ENCODE data around the gene ZDHHC21. TPM values are rescaled to one million over a fixed set of nuclear protein-coding genes. Genes with fewer than 3 reads are reported as not detected.

The ZDHHC21 gene
- polyA plus RNA-seq, 5 donors = 12.8 to 33.7 (median 23.7) TPM

- DNase-seq = peak; percentile 34 to 36
Observed at GRCh38 chr9:14616188-14616982, 76.8 kb downstream of the ZDHHC21 start.

GRCh38 chr9:14608540-14608939, 84.7 kb downstream of the ZDHHC21 start:
- DNase-seq = no peak

DNA sequence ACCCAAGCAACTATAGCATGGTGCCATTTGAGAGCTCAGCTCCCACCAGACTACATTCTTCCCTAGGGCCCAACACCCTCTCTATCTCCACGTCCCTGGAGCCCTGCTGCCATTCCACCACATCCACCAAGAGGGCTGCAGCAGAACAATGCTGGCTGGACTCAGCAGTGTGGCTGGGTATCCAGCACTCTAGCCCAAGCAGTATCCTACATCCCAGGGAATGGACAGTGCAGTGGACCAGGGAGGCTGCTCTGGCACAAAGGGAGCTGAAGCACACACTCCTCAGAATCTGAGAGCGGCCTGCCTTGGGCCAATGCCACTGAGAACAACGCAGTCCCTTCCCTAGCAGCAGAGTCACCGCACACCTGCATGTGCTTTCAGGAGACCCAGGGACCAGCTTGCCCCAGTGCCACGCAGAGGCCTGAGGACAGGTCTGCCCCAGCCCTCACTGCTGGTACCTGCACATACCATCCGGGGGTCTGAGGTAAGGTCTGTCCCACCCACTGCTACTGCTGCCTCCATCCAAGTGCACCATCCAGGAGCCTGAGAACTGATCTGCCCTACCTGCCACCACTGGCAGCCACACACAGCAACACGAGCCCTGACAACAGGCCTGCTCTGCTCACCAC, 95.9 kb downstream of the ZDHHC21 start:
- no peak for DNase-seq

GRCh38 chr9:14593406-14593805, 99.8 kb downstream of the ZDHHC21 start:
- DNase-seq = no peak

DNA sequence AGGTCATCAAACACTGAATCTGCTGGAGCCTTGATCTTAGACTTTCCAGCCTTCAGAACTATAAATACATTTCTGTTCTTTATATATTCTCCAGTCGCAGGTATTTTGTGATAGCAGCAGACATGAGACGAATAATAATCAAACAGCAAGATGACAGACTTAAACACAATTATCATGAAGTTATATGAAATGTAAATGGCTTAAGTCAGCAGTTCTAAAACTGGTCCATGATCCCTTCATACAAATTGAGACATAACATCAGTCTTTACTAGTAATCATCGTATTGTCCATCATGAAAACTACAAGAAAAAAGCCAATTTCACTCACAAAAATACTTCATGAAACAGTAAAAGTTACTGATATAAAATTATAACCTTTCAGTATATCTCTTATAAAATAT, 101.8 kb downstream of the ZDHHC21 start:
- DNase-seq = no peak

GRCh38 chr9:14585730-14586473, 107.3 kb downstream of the ZDHHC21 start:
- no peak for DNase-seq

GRCh38 chr9:14584571-14584970, 108.7 kb downstream of the ZDHHC21 start:
- no peak for DNase-seq

- no peak for DNase-seq
Observed at GRCh38 chr9:14578030-14578429, 115.2 kb downstream of the ZDHHC21 start.

DNA sequence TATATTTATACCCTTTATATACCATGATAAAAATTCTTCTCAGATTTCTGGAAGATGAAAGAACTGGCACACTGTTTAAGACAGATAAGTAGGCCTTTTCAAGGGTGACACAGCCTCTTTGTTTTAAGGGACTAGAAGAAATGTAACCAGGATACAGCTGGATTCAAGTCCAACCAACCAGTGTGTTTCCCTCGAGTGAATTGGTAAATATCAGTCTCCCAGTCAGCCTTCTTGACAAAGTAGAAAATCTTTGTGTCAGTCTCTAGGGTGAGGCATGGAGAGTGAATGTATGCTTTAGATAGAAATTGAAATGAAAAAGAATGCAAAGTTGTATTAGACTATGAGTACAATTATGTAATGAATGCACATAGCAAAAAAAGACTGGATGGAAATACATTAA, 119.1 kb downstream of the ZDHHC21 start:
- no peak for DNase-seq

DNA sequence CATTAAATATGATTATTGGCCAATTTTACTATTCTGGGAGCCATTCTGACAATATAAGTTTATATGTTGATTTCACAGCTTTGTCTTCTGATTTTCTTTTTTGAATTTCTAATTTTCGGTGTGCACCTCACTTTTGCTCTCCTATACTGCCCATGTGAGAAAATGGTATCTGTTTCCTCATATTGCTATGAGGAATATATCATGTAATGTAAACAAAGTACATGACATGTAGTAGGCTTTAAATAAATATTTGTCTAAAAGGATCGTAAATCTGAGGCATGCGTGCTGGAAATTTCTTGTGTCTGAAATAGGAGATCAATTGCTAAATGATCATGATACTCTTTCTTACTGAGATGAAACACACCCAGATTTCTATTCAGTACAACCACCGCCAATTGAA, 119.9 kb downstream of the ZDHHC21 start:
- no peak for DNase-seq

GRCh38 chr9:14565352-14566016, 127.7 kb downstream of the ZDHHC21 start:
- DNase-seq = no peak

GRCh38 chr9:14563902-14564624, 129.2 kb downstream of the ZDHHC21 start:
- no peak for DNase-seq

GRCh38 chr9:14561929-14562405, 131.3 kb downstream of the ZDHHC21 start:
- DNase-seq = no peak

Other genes starting within 250 kb of the ZDHHC21 start
- under 1 TPM; 0.18 to 0.68 (median 0.42) TPM for gene CER1, start 29.3 kb upstream of the ZDHHC21 start, polyA plus RNA-seq (ENCODE audit: insufficient read depth in 1 of 5, insufficient read length in 5 of 5, low replicate concordance in 1 of 5)
- gene FREM1, start 217.0 kb upstream of the ZDHHC21 start, polyA plus RNA-seq (ENCODE audit: insufficient read depth in 1 of 5, insufficient read length in 5 of 5, low replicate concordance in 1 of 5) = 100 to 1,000 TPM in 2 of 5 donors, 10 to 100 TPM in 3; 40.2 to 104 (median 89.7) TPM

Measured in right lung (tissue), 5 donors.